Fibroblast of skin of abdomen (primary cell): ENCODE measurements around the gene GPR78.
A peak's percentile ranks its signal among the peaks of the same experiment; 100 is the strongest.

ENCODE experiments used
- DNase-seq: peaks from one replicate; pipeline ENCODE4 v3.0.0-alpha.2; 2013

GPR78 gene

GRCh38 chr4:8547108-8547911 is 32.9 kb upstream of the GPR78 start:
- peak; percentile 37 for DNase-seq

- no peak for DNase-seq
Measured at GRCh38 chr4:8547912-8548730, 32.1 kb upstream of the GPR78 start.

DNA sequence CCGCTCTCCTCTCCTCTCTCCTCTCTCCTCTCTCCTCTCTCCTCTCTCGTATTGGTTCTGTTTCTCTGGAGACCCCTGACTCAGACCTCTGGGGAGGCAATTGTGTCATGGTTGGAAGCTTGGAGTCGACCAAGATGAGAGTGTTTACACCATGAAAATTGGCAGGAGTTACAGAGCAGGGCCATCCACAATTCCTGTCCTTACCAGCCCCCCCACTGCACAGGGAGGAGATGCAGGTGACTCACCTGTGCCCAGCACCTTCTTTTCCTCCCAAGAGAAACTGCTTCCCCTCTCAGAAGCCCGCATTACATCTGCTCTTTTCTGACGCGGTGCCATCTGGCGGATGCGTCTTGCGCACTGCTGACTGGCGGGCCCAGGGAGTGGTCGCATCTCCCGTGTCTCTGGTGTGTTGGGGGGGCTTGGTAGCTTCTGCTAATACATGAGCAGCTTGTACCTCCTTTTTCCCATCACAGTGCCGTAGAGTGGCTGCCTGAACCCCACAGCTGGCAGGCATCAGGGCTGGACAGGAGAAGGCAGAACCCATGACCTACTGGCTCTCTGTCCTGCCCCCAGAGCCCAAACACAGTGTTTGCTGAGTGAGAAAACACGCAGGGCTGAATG is 31.4 kb upstream of the GPR78 start:
- no peak for DNase-seq

- no peak for DNase-seq
Measured at GRCh38 chr4:8549352-8549931, 30.8 kb upstream of the GPR78 start.

- DNase-seq: no peak
Measured at GRCh38 chr4:8550691-8551090, 29.5 kb upstream of the GPR78 start.

GRCh38 chr4:8552024-8552423 is 28.2 kb upstream of the GPR78 start:
- no peak for DNase-seq

- no peak for DNase-seq
Measured at GRCh38 chr4:8552581-8553205, 27.5 kb upstream of the GPR78 start.

DNA sequence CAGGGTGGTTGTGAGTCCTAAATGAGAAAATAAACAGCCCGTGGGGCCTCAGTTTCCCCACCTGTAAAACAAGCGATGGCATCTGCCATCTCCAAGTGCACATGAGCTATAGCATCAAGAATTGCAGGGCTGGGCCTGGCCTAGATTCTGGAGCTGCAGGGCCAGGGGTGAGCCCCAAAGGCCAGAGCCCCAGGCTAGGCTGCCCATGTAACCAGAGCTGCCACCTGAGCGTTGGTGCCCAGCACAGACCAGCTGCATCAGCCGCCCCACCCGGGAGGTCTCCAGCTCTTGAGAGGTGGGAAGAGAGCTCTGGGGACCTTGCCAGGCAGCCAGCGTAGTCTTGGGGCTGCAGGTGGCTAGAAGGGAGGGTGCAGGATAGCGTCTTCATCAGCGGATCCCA is 27.0 kb upstream of the GPR78 start:
- DNase-seq: no peak

DNA sequence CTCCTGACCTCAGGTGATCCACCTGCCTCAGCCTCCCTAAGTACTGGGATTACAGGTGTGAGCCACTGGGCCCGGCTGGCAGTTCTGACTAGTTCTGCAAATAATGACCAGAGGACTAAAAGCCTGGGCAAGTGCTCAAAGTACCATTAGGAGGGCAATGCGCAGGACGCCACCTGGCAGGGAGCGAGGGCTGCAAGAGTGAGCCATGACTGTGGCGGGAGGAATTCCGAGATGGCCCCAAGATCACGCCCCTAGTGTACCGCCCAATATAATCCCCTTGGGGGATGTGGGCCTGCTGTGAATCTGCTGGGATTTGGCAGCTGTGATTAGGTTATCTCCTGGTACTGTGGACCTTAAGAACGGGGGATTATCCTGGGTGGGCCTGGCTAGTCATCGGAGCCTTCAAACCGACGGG is 26.2 kb upstream of the GPR78 start:
- DNase-seq: no peak

DNA sequence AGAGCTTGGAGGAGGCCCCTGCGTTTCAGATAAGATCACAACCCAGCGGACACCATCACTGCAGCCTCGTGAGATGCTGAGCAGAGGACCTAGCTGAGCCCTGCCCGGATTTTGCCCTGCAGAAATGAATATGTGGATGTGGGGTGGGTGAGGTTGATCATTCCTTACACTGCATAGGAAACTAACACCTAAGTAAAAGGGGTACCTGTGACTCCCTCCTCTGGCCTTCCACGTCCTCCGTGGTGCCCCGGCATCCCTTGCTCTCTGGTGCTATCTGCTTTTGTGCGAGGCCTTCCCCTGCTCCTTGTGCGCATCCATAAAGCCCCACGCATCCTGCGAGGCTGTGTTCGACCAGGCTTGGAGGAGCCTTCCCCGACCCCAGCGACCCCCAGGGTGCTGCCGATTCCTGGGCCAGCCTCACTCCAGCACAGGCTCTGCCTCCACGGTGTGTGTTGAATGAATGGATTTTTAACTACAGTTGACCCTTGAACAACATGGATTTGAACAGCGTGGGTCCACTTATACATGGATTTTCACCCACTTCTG is 25.6 kb upstream of the GPR78 start:
- no peak for DNase-seq

- no peak for DNase-seq
Measured at GRCh38 chr4:8555716-8556115, 24.5 kb upstream of the GPR78 start.

- DNase-seq: no peak
Measured at GRCh38 chr4:8556341-8557150, 23.6 kb upstream of the GPR78 start.

DNA sequence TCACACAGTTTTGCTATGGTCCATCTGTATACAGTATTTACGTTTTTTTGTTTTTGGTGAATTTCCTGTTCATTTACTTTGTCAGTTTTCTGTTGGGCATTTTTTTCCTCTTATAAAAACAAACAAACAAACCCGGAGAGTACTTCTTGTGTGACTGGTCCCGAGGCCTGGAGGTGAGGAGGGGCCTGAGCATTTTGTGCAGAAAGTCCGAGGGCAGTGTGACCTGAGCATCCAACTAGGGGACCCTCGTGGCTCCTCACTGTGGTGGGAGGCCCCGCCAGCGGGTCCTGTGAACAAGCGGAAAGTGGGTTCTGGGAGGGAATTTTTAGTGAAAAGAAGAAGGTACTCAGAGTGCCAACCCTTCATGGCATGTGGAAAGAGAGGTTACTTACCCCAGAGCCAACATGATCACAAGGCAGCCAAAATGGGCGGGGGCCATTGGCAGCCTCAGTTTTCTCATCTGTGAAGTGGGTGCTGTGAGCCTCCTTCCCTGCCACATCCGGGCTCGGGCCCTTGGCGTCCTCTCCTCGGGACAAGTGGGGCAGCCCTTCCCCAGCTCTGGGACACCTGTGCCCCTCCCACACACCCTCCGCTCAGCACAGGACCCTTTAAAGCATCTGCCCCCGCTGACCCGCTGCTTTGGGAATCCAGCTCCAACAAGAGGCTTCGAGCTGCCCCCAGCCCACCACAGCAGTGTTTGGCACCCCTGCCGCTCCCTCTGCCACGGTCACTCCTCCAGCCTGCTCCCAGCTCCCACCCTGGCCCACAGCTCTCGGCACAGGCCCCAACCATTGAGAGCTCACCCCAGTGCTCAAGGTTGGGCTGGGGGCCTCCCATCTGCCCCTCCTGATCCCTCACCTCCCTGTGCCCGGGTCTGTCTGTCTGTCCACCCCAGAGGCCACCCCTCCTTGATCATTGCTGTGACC is 22.8 kb upstream of the GPR78 start:
- DNase-seq: no peak

DNA sequence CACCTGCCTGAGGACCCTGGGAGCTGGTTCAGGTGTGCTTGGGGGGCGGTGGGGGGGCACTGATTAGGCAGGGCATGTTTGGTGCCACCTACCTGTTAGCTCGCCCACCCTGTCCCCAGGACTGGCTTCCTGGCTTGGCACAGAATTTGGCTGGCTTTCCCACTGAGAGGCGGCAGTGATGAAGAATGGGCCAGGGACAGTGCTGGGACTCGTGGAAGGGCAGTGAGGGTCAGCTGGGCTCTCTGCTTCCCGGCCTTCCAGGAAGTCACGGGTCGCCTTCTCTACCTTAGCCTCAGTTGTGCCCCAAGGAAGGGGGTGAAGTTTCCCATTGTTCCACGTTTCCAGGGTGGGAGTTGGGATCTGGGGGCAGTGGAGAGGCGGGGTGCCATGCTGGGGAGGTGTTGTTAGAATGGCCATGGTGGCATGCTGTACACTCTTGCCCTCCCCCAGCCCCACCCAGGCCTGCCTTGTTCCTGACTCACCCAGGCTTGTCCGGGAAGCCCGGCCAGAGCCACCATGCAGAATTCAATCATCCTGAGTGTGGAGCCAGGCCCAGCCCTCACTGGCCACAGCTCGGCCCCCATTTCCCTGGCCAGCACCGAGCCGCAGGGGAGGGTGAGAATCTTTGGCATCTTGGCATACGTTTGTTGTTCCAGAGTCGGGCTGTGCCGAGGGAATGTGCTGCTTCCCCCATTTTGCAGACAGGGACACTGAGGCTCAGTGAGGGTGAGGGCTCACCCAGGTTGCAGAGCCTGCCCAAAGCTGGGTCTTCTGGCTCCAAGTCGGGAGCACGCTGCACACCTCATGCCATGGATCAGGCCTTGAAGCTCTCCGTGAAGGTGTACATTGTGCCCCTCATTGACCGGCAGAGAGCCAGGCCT is 21.9 kb upstream of the GPR78 start:
- DNase-seq: no peak

GRCh38 chr4:8559011-8559410 is 21.2 kb upstream of the GPR78 start:
- no peak for DNase-seq

DNA sequence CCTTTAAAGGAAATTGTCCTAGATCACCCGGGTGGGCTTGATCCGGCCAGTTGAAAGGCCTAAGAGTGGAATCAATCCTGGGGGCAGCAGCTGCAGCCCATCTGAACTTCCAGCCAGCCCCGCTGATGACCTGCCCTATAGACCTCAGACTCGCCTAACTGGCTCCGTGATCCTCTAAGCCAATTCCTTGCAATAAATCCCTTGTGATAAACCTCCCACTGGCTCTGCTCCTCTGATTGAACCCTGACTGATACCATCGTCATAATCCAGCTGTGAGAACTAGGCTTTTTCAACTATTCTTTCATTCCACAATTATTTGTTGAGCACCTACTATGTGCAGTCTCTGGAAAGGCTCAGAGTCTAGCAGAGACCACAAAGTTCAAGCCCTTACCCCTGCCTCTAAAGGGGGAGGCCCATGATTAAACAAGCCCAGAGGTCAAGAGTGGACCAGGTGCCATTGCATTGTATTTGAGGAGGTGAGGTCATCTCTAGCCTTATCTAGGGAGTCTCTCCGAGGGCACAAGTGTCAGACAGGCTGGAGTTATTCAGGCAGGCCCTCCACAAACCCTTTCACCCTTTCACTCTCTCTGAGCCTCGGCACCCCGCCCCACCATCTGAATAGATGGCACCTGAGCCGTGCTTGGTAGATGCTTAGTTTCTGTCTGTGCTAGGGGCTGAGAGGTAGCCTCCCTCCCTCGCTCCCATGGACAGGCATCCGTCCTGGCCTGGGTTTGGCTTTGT is 20.5 kb upstream of the GPR78 start:
- DNase-seq: no peak

GRCh38 chr4:8560265-8561047 is 19.7 kb upstream of the GPR78 start:
- DNase-seq: no peak

- DNase-seq: no peak
Measured at GRCh38 chr4:8564595-8564994, 15.6 kb upstream of the GPR78 start.
